ENCODE results near the gene LGI4. TPM values are rescaled to one million over a fixed set of nuclear protein-coding genes. Genes with fewer than 3 reads are reported as not detected.

LGI4 gene
- total RNA-seq, 4 donors from 2014 or later, result 16.1 to 31.5 (median 27.2) TPM

DNA sequence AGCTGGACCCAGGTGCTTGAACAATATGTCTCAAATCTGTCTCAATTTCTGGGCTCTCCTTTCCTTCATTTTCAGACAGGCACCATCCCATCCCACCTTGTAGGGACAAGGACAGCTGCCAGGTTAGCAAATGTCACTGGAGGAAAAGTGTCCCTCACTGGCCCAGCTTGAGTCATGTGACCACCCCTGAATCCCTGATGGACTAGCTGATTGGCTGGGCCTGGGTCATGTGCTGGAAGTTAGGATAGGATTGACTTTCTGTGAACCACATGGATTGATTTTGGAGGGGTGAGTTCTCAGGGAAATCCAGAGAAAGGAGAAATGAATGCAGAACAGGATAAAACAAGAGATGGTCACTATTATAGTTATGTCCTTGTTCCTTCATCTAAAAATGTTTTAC, 47.5 kb downstream of the LGI4 start:
- intact Hi-C loops (cut with DNase I; ENCODE audit: low total_unique reads), result no loop called here
- Histone ChIP-seq H3K4me1 (peaks cover 9 to 15% of the 10 kb centered on the region in 2 donors), H3K9me3 (no peaks in the 10 kb centered on the region), H3K27ac (no peak overlapping the region), H3K36me3 (no peaks in the 10 kb centered on the region), H3K27me3 (no peaks in the 10 kb centered on the region), H3K4me3 (no peak overlapping the region)
- no peak for ATAC-seq
- no peak for TF ChIP-seq POLR2A (IDR thresholded peaks at IDR 0.05)
- TF ChIP-seq, protein P1, sequence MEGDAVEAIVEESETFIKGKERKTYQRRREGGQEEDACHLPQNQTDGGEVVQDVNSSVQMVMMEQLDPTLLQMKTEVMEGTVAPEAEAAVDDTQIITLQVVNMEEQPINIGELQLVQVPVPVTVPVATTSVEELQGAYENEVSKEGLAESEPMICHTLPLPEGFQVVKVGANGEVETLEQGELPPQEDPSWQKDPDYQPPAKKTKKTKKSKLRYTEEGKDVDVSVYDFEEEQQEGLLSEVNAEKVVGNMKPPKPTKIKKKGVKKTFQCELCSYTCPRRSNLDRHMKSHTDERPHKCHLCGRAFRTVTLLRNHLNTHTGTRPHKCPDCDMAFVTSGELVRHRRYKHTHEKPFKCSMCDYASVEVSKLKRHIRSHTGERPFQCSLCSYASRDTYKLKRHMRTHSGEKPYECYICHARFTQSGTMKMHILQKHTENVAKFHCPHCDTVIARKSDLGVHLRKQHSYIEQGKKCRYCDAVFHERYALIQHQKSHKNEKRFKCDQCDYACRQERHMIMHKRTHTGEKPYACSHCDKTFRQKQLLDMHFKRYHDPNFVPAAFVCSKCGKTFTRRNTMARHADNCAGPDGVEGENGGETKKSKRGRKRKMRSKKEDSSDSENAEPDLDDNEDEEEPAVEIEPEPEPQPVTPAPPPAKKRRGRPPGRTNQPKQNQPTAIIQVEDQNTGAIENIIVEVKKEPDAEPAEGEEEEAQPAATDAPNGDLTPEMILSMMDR (IDR thresholded peaks at IDR 0.05 in 4 of 5, conservative IDR thresholded peaks at IDR 0.05 in 1 of 5), result no peak
- DNase-seq, result no peak
- in situ Hi-C loops (cut with MboI; ENCODE audit: low sequenced_read_pairs in 4 of 4), result loop anchor here in 2 of 4 donors (10.0 kb wide), 1 partner anchor 113 kb away; no protein-coding TSS in a partner anchor

DNA sequence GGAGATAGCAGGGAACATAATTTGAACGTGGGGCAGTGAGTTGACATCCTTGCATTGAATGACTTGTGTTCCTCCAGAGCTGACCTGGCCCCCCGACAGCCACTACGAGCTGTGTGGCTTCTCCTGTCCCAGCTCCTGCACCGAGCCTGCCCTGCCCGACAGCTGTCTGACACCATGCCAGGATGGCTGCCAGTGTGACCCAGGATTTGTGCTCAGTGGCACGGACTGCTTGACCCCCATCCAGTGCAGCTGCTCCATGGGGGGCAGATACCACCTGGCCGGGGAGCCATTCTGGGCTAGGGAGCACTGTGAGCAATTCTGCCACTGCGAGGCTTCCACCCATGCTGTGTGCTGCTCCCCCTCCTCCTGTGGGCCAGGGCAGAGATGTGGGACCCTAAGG, 48.4 kb downstream of the LGI4 start:
- ATAC-seq (no peak), DNase-seq (no peak)
- TF ChIP-seq, protein P1 (IDR thresholded peaks at IDR 0.05 in 4 of 5, conservative IDR thresholded peaks at IDR 0.05 in 1 of 5), result no peak
- TF ChIP-seq POLR2A (IDR thresholded peaks at IDR 0.05), result no peak
- H3K27ac ChIP-seq, result no peak overlapping the region
- intact Hi-C loops (cut with DNase I; ENCODE audit: low total_unique reads) (no loop called here), in situ Hi-C loops (cut with MboI; ENCODE audit: low sequenced_read_pairs in 4 of 4) (loop anchor here in 2 of 4 donors (10.0 kb wide), 1 partner anchor 112 kb away; no protein-coding TSS in a partner anchor)
- peaks cover 9 to 15% of the 10 kb centered on the region in 2 donors for H3K4me1 ChIP-seq
- H3K4me3 ChIP-seq, result no peak overlapping the region
- no peaks in the 10 kb centered on the region for H3K36me3 ChIP-seq
- H3K27me3 ChIP-seq, result no peaks in the 10 kb centered on the region
- H3K9me3 ChIP-seq, result no peaks in the 10 kb centered on the region

DNA sequence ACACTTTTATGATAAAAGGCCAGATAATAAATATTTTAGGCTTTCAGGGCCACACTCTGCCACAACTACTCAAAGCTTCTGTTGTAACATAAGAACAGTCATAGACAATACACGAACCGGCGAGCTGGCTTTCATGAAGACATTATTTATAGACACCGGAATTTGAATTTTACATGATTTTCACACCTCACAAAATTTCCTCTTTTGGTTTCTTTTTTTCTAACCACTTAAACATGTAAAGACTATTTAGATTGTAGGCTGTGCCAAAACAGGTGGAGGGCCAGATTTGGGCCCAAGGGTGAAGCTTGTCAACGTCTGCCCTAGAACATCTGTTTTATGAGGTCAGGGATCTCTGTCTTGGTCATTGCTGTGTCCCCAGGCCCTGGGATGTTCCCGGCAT, 48.9 kb downstream of the LGI4 start:
- Histone ChIP-seq H3K9me3 (no peaks in the 10 kb centered on the region), H3K4me3 (no peak overlapping the region), H3K4me1 (peaks cover 7 to 14% of the 10 kb centered on the region in 2 donors), H3K27ac (no peak overlapping the region), H3K36me3 (no peaks in the 10 kb centered on the region), H3K27me3 (no peaks in the 10 kb centered on the region)
- ATAC-seq (no peak), DNase-seq (no peak)
- no peak for TF ChIP-seq POLR2A (IDR thresholded peaks at IDR 0.05)
- in situ Hi-C loops (cut with MboI; ENCODE audit: low sequenced_read_pairs in 4 of 4), result loop anchor here in 2 of 4 donors (10.0 kb wide), 1 partner anchor 111 kb away; no protein-coding TSS in a partner anchor
- intact Hi-C loops (cut with DNase I; ENCODE audit: low total_unique reads), result no loop called here

DNA sequence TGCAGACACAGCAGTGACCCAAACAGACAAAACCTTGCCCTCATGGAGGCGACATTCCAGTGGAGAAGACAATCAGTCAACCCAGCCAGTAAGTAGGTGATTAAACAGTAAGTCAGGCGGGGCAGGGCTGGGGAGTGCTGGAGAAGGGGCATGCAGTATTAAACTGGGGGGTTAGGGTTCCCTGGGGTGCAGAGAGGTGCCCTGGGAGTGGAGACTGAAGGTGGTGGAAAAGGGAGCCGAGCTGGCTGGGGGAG, 50.4 kb downstream of the LGI4 start:
- in situ Hi-C loops (cut with MboI; ENCODE audit: low sequenced_read_pairs in 4 of 4), result loop anchor here in 2 of 4 donors (10.0 kb wide), 1 partner anchor 110 kb away; no protein-coding TSS in a partner anchor

DNA sequence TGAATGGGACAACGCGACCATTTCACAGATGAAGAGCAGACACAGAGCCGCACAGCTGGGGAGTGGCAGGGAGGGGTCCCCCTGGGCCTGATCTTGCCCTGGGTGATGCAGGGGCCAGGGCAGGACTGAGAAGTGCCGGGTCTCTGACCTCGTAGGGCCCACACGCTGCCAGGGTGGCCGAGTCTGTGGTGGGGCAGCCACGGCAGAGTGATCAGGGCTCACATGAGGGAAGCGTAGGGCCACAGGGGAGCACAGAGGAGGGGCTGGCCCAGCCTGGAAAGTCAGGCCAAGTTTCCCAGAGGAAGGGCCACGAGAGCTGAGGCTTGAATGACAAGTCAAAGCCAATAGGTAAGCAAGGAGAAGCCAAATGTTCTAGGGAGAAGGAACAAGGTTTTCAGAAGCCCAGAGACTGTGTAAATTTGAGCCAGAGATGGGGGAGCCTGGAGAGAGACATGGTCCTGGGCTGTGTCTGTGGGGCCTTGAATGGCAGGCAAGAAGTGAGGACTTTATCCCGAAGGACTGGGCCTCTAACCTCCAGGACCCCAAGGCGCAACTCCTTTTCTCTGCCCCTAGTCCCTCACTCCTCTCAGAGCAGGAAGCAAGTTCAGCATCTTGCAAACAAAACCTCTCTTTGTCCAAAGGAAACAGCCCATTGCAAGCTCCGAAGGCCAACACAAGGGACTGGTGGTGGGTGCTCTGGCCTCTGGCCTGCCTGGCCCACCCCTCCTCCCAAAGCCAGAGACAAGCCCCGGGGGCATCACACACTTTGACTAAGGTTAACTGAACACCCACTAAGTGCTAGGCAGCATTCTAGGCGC, 51.0 kb downstream of the LGI4 start:
- DNase-seq (no peak), ATAC-seq (no peak)
- TF ChIP-seq, protein P1 (IDR thresholded peaks at IDR 0.05 in 4 of 5, conservative IDR thresholded peaks at IDR 0.05 in 1 of 5), result no peak
- no peak for TF ChIP-seq POLR2A (IDR thresholded peaks at IDR 0.05)
- H3K27ac ChIP-seq, result no peak overlapping the region
- no peaks in the 10 kb centered on the region for H3K9me3 ChIP-seq
- peaks cover 0 to 8% of the 10 kb centered on the region in 2 donors for H3K4me1 ChIP-seq
- H3K27me3 ChIP-seq, result no peaks in the 10 kb centered on the region
- no peak overlapping the region for H3K4me3 ChIP-seq
- in situ Hi-C loops (cut with MboI; ENCODE audit: low sequenced_read_pairs in 4 of 4), result loop anchor here in 2 of 4 donors (10.0 kb wide), 1 partner anchor 109 kb away; no protein-coding TSS in a partner anchor
- intact Hi-C loops (cut with DNase I; ENCODE audit: low total_unique reads), result no loop called here
- no peaks in the 10 kb centered on the region for H3K36me3 ChIP-seq

More for the DNA sequence above, 50.4 kb downstream of the LGI4 start:
- Histone ChIP-seq H3K27me3 (no peaks in the 10 kb centered on the region), H3K9me3 (no peaks in the 10 kb centered on the region), H3K27ac (no peak overlapping the region), H3K4me3 (no peak overlapping the region), H3K36me3 (no peaks in the 10 kb centered on the region), H3K4me1 (peaks cover 0 to 8% of the 10 kb centered on the region in 2 donors)
- ATAC-seq, result no peak
- TF ChIP-seq, protein P1 (IDR thresholded peaks at IDR 0.05 in 4 of 5, conservative IDR thresholded peaks at IDR 0.05 in 1 of 5), result no peak
- no peak for TF ChIP-seq POLR2A (IDR thresholded peaks at IDR 0.05)
- DNase-seq, result no peak
- intact Hi-C loops (cut with DNase I; ENCODE audit: low total_unique reads), result no loop called here

Measured in gastrocnemius medialis (tissue), 4 donors.